GM12878 (cell line): Measurements from ENCODE around the gene NFATC1. TPM values are rescaled to one million over a fixed set of nuclear protein-coding genes. Genes with fewer than 3 reads are reported as not detected.

Experiments used
- ATAC-seq: fragments of 200-7000 bp; cut with Tn5 transposase; 3 replicates; pipeline ENCODE4 v1.9.1; 2020; ENCODE audit warnings: mild to moderate bottlenecking, moderate library complexity
- BruUV-seq: library from RNA; stranded (reverse); fragments of 400-500 nt; replicated peaks from 2 replicates; lab custom pipeline; 2021; lab: Mats Ljungman, UMichigan
- CTCF ChIA-PET: fragments of 300-600 bp; sonication (Branson Sonifier 250); formaldehyde crosslinking; extraction: SDS; loops from one replicate; lab custom pipeline; 2021; ENCODE audit warnings: inconsistent platforms; lab: Yijun Ruan, JAX
- POLR2A ChIA-PET: fragments of 350-600 bp; formaldehyde crosslinking; extraction: SDS; loops from one replicate; lab custom pipeline; 2021; ENCODE audit warnings: inconsistent platforms; lab: Charles Lee
- RAD21 ChIA-PET: fragments of 300-600 bp; sonication (Branson Sonifier 250); formaldehyde crosslinking; loops from one replicate; lab custom pipeline; 2023; ENCODE audit warnings: antibody characterized with exemption; ENCODE audit not compliant: unreplicated experiment; lab: Charles Lee
- SMC1A ChIA-PET: fragments of 300-600 bp; sonication (Branson Sonifier 250); formaldehyde crosslinking; loops from one replicate; lab custom pipeline; 2023; ENCODE audit not compliant: unreplicated experiment, uncharacterized antibody; lab: Charles Lee
- DNase-seq: peaks from one replicate; pipeline ENCODE4 v3.0.0-alpha.2; 2011; ENCODE audit warnings: low read depth, low spot score
- FAIRE-seq: peaks from 3 replicates; lab custom pipeline; 2011; peaks lifted over from hg19 to GRCh38; lab: Jason Lieb, UNC
- H2AFZ ChIP-seq: 2 replicates; pipeline ENCODE4 v1.6.0; 2011; ENCODE audit warnings: low read depth, low read length, control low read depth; ENCODE audit not compliant: control insufficient read depth
- H3K27ac ChIP-seq: 2 replicates; pipeline ENCODE4 v1.5.1; 2011; ENCODE audit warnings: control low read depth; ENCODE audit not compliant: control insufficient read depth, insufficient read depth
- H3K27me3 ChIP-seq, 2 experiments: replicated peaks in 1 of 2; 2 replicates each; pipeline versions ENCODE4 v1.6.0 to v1.6.1; 2011; ENCODE audit warnings: low read length in 1 of 2; ENCODE audit not compliant: control insufficient read depth in 2 of 2, insufficient read depth in 2 of 2
- H3K36me3 ChIP-seq, 2 experiments: 2 replicates each; pipeline ENCODE4 v1.5.1; 2011; ENCODE audit warnings: low read length in 1 of 2; ENCODE audit not compliant: control insufficient read depth in 2 of 2, insufficient read depth in 2 of 2
- H3K4me1 ChIP-seq: 2 replicates; pipeline ENCODE4 v1.6.1; 2011; ENCODE audit warnings: mild to moderate bottlenecking, low read length, moderate library complexity, mixed read lengths; ENCODE audit not compliant: control insufficient read depth, insufficient read depth
- H3K4me2 ChIP-seq: 2 replicates; pipeline ENCODE4 v1.6.0; 2011; ENCODE audit warnings: control low read depth; ENCODE audit not compliant: control insufficient read depth, insufficient read depth
- H3K4me3 ChIP-seq: fragments of 200-600 bp; sonication (generic); 2 replicates; pipeline ENCODE4 v1.5.1; 2016
- H3K79me2 ChIP-seq: 2 replicates; pipeline ENCODE4 v1.6.0; 2011; ENCODE audit warnings: low read length; ENCODE audit not compliant: control insufficient read depth, insufficient read depth
- H3K9ac ChIP-seq: 2 replicates; pipeline ENCODE4 v1.8.0; 2011; ENCODE audit warnings: low read length, control low read depth, mixed read lengths; ENCODE audit not compliant: control insufficient read depth, insufficient read depth
- H3K9me3 ChIP-seq: replicated peaks from 3 replicates; pipeline ENCODE4 v1.5.1; 2011; ENCODE audit warnings: mild to moderate bottlenecking, low read length; ENCODE audit not compliant: control insufficient read depth, insufficient read depth
- H4K20me1 ChIP-seq: 2 replicates; pipeline ENCODE4 v1.6.0; 2011; ENCODE audit not compliant: control insufficient read depth, insufficient read depth
- CHD4 ChIP-seq: fragments of 200-600 bp; sonication (generic); IDR thresholded peaks from 2 replicates; pipeline ENCODE4 v1.6.1; 2016; ENCODE audit warnings: mild to moderate bottlenecking
- IKZF1 ChIP-seq: fragments of 450-650 bp; conservative IDR thresholded peaks from 2 replicates; pipeline ENCODE4 v1.6.1; 2017; ENCODE audit warnings: antibody characterized with exemption, mild to moderate bottlenecking
- MTA2 ChIP-seq: fragments of 450-650 bp; IDR thresholded peaks from 2 replicates; pipeline ENCODE4 v1.6.1; 2016; ENCODE audit warnings: low read depth, mild to moderate bottlenecking, moderate library complexity
- MTA3 ChIP-seq: IDR thresholded peaks from 2 replicates; pipeline ENCODE4 v1.6.1; 2012; ENCODE audit warnings: low read length, inconsistent platforms, borderline replicate concordance
- POU2F2 ChIP-seq: IDR thresholded peaks from 3 replicates; pipeline ENCODE4 v1.6.1; 2011; ENCODE audit warnings: low read depth, mild to moderate bottlenecking, low read length, borderline replicate concordance
- SIX5 ChIP-seq: IDR thresholded peaks from 2 replicates; pipeline ENCODE4 v1.6.1; 2011; ENCODE audit warnings: mild to moderate bottlenecking, low read depth, low read length, moderate library complexity; ENCODE audit not compliant: severe bottlenecking
- SMAD1 ChIP-seq: fragments of 450-650 bp; IDR thresholded peaks from 2 replicates; pipeline ENCODE4 v1.6.1; 2018; ENCODE audit warnings: mild to moderate bottlenecking, low read depth; ENCODE audit not compliant: partially characterized antibody
- SP1 ChIP-seq: IDR thresholded peaks from one replicate; pipeline ENCODE4 v1.6.1; 2011; ENCODE audit warnings: low read depth, low read length
- ZSCAN29 ChIP-seq: fragments of 450-650 bp; IDR thresholded peaks from 2 replicates; pipeline ENCODE4 v1.6.1; 2017; ENCODE audit warnings: mild to moderate bottlenecking, moderate library complexity
- WGBS: methylation state at CpG from one replicate; pipeline ENCODE4 v1.1.6; 2016; ENCODE audit warnings: low lambda C conversion rate; ENCODE audit not compliant: insufficient replicate concordance, insufficient coverage; ENCODE audit errors: missing lambda C conversion rate; 5-methylcytosine and 5-hydroxymethylcytosine counted together
- in situ Hi-C: fragments of 300-500 bp; cut with MboI; formaldehyde crosslinking; loops from 9 replicates; pipeline ENCODE4 v1.14.3; 2018; ENCODE audit warnings: mixed read lengths
- intact Hi-C: fragments of 100-400 bp; cut with micrococcal nuclease; formaldehyde crosslinking; loops from one replicate; pipeline ENCODE4 v1.14.2; 2022; ENCODE audit not compliant: unreplicated experiment
- polyA plus RNA-seq, 11 experiments: library from polyadenylated mRNA; depleted of rRNA in 4 of 11; unstranded in 6 of 11; stranded (reverse) in 5 of 11; fragments of >200 nt; fragmentation: Nextera tagmentation in 4 of 11; fragmentation: Illumina TruSeq in 1 of 11; extraction: Ambion mirVana in 4 of 11; extraction: Trizol in 1 of 11; gene quantifications; 1 replicate in 1 of 11; 2 replicates in 10 of 11; pipeline versions ENCODE4 v1.2.1 to v1.2.3, GENCODE V29; 2011 to 2016; ENCODE audit warnings: inconsistent platforms in 2 of 11, missing spikeins in 2 of 11, low read depth in 1 of 11
- total RNA-seq, 4 experiments: library from RNA; depleted of rRNA in 3 of 4; stranded (reverse); fragments of >200 nt in 3 of 4; fragmentation: Illumina TruSeq in 1 of 4; extraction: Trizol in 1 of 4; gene quantifications; 2 replicates each; pipeline versions ENCODE4 v1.2.1 to v1.2.3, GENCODE V29; 2013 to 2021
- TF ChIP-seq, protein P1 (sequence below): IDR thresholded peaks from 2 replicates; pipeline ENCODE4 v1.6.1; 2011; ENCODE audit warnings: low read depth, mild to moderate bottlenecking, low read length, moderate library complexity, borderline replicate concordance; ENCODE audit errors: extremely low read depth

The NFATC1 gene
- total and polyA plus RNA-seq, 10 of the 15 experiments (the other 5 are each of a cell fraction or from before 2014, with no cell fraction given) = 0.84 to 20.8 (median 5.1) TPM

DNA sequence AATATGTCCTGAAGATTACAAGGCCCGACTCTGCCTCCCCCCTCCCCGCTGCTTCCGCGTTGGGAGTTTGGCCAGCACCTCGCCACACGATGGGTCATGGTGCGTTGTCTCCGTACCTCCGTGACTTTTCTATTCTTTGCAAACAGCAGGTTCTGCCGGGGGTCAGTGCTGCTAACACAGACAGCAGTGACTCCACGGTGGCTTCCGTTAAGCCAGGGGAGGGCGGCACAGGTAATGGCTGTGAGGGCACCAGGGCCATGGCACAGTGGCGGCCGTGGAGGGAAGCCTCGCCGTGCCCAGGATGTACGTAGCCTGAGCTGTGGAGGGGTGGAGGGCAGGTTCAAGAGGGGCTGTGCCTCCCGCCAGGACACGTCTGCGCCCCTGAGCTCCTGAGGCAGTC is 115.5 kb downstream of the NFATC1 start:
- TF ChIP-seq SIX5 (no peak), CHD4 (no peak), SMAD1 (no peak), SP1 (no peak), IKZF1 (no peak), POU2F2 (no peak), MTA3 (no peak), ZSCAN29 (no peak), MTA2 (no peak)
- TF ChIP-seq, protein P1, sequence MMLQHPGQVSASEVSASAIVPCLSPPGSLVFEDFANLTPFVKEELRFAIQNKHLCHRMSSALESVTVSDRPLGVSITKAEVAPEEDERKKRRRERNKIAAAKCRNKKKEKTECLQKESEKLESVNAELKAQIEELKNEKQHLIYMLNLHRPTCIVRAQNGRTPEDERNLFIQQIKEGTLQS = no peak
- no TSS peak for BruUV-seq
- in situ Hi-C loops (loop anchor here (10.0 kb wide), 1 partner anchor 106 kb away; no protein-coding TSS in a partner anchor), intact Hi-C loops (no loop called here)
- FAIRE-seq = no peak
- H3K9ac ChIP-seq = no peak overlapping the region
- no peak overlapping the region for H3K4me3 ChIP-seq
- RAD21 ChIA-PET = no interaction called here
- no peak for ATAC-seq
- H3K9me3 ChIP-seq = no peaks in the 10 kb centered on the region
- CTCF ChIA-PET = interaction anchor here (0.6 kb wide), 1 partner anchor 133 kb away, joined by 3 read pairs; no protein-coding TSS in a partner anchor
- H3K27me3 ChIP-seq = no peaks in the 10 kb centered on the region
- H2AFZ ChIP-seq = no peak overlapping the region
- no peaks in the 10 kb centered on the region for H3K79me2 ChIP-seq
- POLR2A ChIA-PET = no interaction called here
- no peak for DNase-seq
- H3K4me1 ChIP-seq = peaks cover 26% of the 10 kb centered on the region
- SMC1A ChIA-PET = no interaction called here
- no peak overlapping the region for H3K27ac ChIP-seq
- H4K20me1 ChIP-seq = no peaks in the 10 kb centered on the region
- H3K36me3 ChIP-seq = no peaks in the 10 kb centered on the region; a peak in 1 of 4 replicates
- 94% methylated on average over 21 of the region's 21 CpGs for WGBS
- no peak overlapping the region for H3K4me2 ChIP-seq
